Liver (tissue), 3 donors: Measurements from ENCODE around the gene BRSK2.
"Not testable (repeated sequence)": the region's sequence is repeated elsewhere in the genome, so short reads cannot be mapped to it uniquely, and the experiment has no call there.

Source experiments
- CTCF ChIP-seq: fragments of 150-350 bp; IDR thresholded peaks from 2 replicates; pipeline ENCODE4 v1.5.1; 2017; ENCODE audit warnings: improper control_type of control experiment, low read depth, low read length; ENCODE audit not compliant: missing input control
- FOXA2 ChIP-seq: IDR thresholded peaks from 2 replicates; pipeline ENCODE4 v1.6.1; 2016; ENCODE audit warnings: antibody characterized with exemption
- MAX ChIP-seq: IDR thresholded peaks from 2 replicates; pipeline ENCODE4 v1.6.1; 2016; ENCODE audit warnings: antibody characterized with exemption
- NR2F2 ChIP-seq: IDR thresholded peaks from 2 replicates; pipeline ENCODE4 v1.6.1; 2016; ENCODE audit warnings: antibody characterized with exemption
- RAD21 ChIP-seq, 2 donors: IDR thresholded peaks; 2 replicates each; pipeline ENCODE4 v1.6.1; 2016; ENCODE audit warnings: antibody characterized with exemption in 2 of 2, mild to moderate bottlenecking in 2 of 2
- SP1 ChIP-seq: IDR thresholded peaks from 2 replicates; pipeline ENCODE4 v1.6.1; 2018; ENCODE audit warnings: antibody characterized with exemption, mild to moderate bottlenecking
- TAF1 ChIP-seq: conservative IDR thresholded peaks from 2 replicates; pipeline ENCODE4 v1.6.1; 2016; ENCODE audit warnings: antibody characterized with exemption, mild to moderate bottlenecking
- TF ChIP-seq, protein P1 (sequence below): IDR thresholded peaks from 2 replicates; pipeline ENCODE4 v1.6.1; 2016; ENCODE audit warnings: antibody characterized with exemption, mild to moderate bottlenecking
- donor health status: healthy.
- donor health status: healthy.

DNA sequence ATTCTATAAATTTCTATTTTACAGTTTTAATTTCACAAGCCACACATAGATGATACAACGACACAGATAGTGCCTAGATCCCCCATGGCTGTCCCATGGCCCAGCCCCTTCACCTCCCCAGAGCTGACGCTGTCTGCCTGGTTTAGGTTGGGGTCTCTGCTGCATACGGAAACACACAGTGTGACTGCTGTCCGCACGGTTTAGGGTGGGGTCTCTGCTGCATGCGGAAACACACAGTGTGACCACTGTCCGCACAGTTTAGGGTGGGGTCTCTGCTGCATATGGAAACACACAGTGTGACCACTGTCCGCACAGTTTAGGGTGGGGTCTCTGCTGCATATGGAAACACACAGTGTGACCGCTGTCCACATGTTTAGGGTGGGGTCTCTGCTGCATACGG is 48.5 kb upstream of the BRSK2 start:
- not testable (repeated sequence) for TF ChIP-seq NR2F2; CTCF; FOXA2; SP1; RAD21 (IDR thresholded peaks at IDR 0.05); MAX; TAF1
- TF ChIP-seq, protein P1, sequence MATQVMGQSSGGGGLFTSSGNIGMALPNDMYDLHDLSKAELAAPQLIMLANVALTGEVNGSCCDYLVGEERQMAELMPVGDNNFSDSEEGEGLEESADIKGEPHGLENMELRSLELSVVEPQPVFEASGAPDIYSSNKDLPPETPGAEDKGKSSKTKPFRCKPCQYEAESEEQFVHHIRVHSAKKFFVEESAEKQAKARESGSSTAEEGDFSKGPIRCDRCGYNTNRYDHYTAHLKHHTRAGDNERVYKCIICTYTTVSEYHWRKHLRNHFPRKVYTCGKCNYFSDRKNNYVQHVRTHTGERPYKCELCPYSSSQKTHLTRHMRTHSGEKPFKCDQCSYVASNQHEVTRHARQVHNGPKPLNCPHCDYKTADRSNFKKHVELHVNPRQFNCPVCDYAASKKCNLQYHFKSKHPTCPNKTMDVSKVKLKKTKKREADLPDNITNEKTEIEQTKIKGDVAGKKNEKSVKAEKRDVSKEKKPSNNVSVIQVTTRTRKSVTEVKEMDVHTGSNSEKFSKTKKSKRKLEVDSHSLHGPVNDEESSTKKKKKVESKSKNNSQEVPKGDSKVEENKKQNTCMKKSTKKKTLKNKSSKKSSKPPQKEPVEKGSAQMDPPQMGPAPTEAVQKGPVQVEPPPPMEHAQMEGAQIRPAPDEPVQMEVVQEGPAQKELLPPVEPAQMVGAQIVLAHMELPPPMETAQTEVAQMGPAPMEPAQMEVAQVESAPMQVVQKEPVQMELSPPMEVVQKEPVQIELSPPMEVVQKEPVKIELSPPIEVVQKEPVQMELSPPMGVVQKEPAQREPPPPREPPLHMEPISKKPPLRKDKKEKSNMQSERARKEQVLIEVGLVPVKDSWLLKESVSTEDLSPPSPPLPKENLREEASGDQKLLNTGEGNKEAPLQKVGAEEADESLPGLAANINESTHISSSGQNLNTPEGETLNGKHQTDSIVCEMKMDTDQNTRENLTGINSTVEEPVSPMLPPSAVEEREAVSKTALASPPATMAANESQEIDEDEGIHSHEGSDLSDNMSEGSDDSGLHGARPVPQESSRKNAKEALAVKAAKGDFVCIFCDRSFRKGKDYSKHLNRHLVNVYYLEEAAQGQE: not testable (repeated sequence)
